ENCODE measurements around the gene WDR33.

- no peak for TF ChIP-seq POLR2A (IDR thresholded peaks at IDR 0.05)
- TF ChIP-seq CTCF (IDR thresholded peaks at IDR 0.05): no peak
- no peak for TF ChIP-seq EP300 (IDR thresholded peaks at IDR 0.05)
These were observed 150.7 kb downstream of the WDR33 start for GRCh38 chr2:127660291-127660578.

Measured in tibial nerve (tissue), 4 donors.